ENCODE measurements around the gene MOSPD3.
A peak's percentile ranks its signal among the peaks of the same experiment; 100 is the strongest.

- TF ChIP-seq CTCF (IDR thresholded peaks at IDR 0.05; ENCODE audit: poor library complexity): peak; percentile 41
- peak; percentile 65 for TF ChIP-seq EZH2 (IDR thresholded peaks at IDR 0.05; ENCODE audit: borderline replicate concordance)
- TF ChIP-seq EZH2phosphoT487 (IDR thresholded peaks at IDR 0.05; ENCODE audit: low read depth, severe bottlenecking, unreplicated experiment): no peak
Measured at GRCh38 chr7:100632951-100633717, 20.8 kb downstream of the MOSPD3 start.
